PC-3 (cell line): ENCODE measurements around the gene CA10. TPM values are rescaled to one million over a fixed set of nuclear protein-coding genes. Genes with fewer than 3 reads are reported as not detected.

Experiments used
- ATAC-seq: fragments of 200-7000 bp; cut with Tn5 transposase; 2 replicates; pipeline ENCODE4 v1.9.1; 2020; ENCODE audit warnings: mild to moderate bottlenecking, moderate library complexity
- BruUV-seq: library from RNA; stranded (reverse); fragments of 400-500 nt; replicated peaks from 2 replicates; lab custom pipeline; 2021; lab: Mats Ljungman, UMichigan
- CTCF ChIA-PET: fragments of 300-600 bp; sonication (Branson Sonifier 250); formaldehyde crosslinking; loops from one replicate; lab custom pipeline; 2022; ENCODE audit warnings: antibody characterized with exemption; lab: Charles Lee
- POLR2A ChIA-PET: fragments of 300-600 bp; sonication (Branson Sonifier 250); formaldehyde crosslinking; loops from one replicate; lab custom pipeline; 2022; ENCODE audit warnings: antibody characterized with exemption; ENCODE audit not compliant: unreplicated experiment; lab: Charles Lee
- DNase-seq: peaks from one replicate; pipeline ENCODE4 v3.0.0-alpha.2; 2015
- H2AFZ ChIP-seq: fragments of 300-600 bp; sonication (generic); 2 replicates; pipeline ENCODE4 v1.6.0; 2016; ENCODE audit warnings: antibody characterized with exemption, low read length
- H3F3A ChIP-seq: fragments of 300-600 bp; sonication (generic); one replicate; pipeline ENCODE4 v1.6.0; 2017; ENCODE audit warnings: antibody characterized with exemption, low read length, control low read depth, mild to moderate bottlenecking; ENCODE audit not compliant: unreplicated experiment
- H3K27ac ChIP-seq: fragments of 300-600 bp; sonication (generic); 2 replicates; pipeline ENCODE4 v1.5.1; 2016; ENCODE audit warnings: mild to moderate bottlenecking, low read length
- H3K27me3 ChIP-seq: fragments of 300-600 bp; sonication (generic); 2 replicates; pipeline ENCODE4 v1.6.1; 2016; ENCODE audit warnings: low read length, mixed read lengths
- H3K36me3 ChIP-seq: fragments of 300-600 bp; sonication (generic); 2 replicates; pipeline ENCODE4 v1.6.1; 2016; ENCODE audit warnings: low read depth, mixed run types, low read length, mixed read lengths
- H3K4me1 ChIP-seq: fragments of 300-600 bp; sonication (generic); 2 replicates; pipeline ENCODE4 v1.5.1; 2016; ENCODE audit warnings: low read length; ENCODE audit not compliant: insufficient read depth
- H3K4me2 ChIP-seq: fragments of 300-600 bp; sonication (generic); 2 replicates; pipeline ENCODE4 v1.6.0; 2016; ENCODE audit warnings: low read length
- H3K4me3 ChIP-seq: fragments of 300-600 bp; sonication (generic); 2 replicates; pipeline ENCODE4 v1.5.1; 2016; ENCODE audit warnings: mild to moderate bottlenecking, low read length, mixed read lengths
- H3K79me2 ChIP-seq: fragments of 300-600 bp; sonication (generic); 2 replicates; pipeline ENCODE4 v1.6.1; 2017; ENCODE audit warnings: low read length, mixed read lengths
- H3K9ac ChIP-seq: fragments of 300-600 bp; sonication (generic); 2 replicates; pipeline ENCODE4 v1.6.0; 2016; ENCODE audit warnings: mild to moderate bottlenecking, low read length
- H3K9me2 ChIP-seq: fragments of 300-600 bp; sonication (generic); replicated peaks from 2 replicates; pipeline ENCODE4 v1.6.1; 2016; ENCODE audit warnings: mixed run types, low read length, mixed read lengths
- H3K9me3 ChIP-seq: fragments of 300-600 bp; sonication (generic); 2 replicates; pipeline ENCODE4 v1.6.1; 2016; ENCODE audit warnings: low read length, mixed read lengths
- H4K20me1 ChIP-seq: fragments of 300-600 bp; sonication (generic); 2 replicates; pipeline ENCODE4 v1.6.1; 2016; ENCODE audit warnings: low read length, mixed read lengths
- CTCF ChIP-seq: fragments of 300-600 bp; sonication (generic); conservative IDR thresholded peaks from 2 replicates; pipeline ENCODE4 v1.5.1; 2017; ENCODE audit warnings: antibody characterized with exemption, low read depth, mild to moderate bottlenecking, low read length
- EZH2 ChIP-seq: fragments of 300-600 bp; sonication (generic); IDR thresholded peaks from one replicate; pipeline ENCODE4 v1.6.1; 2017; ENCODE audit warnings: antibody characterized with exemption, mild to moderate bottlenecking, low read length; ENCODE audit not compliant: unreplicated experiment
- EZH2phosphoT487 ChIP-seq: fragments of 300-600 bp; sonication (generic); IDR thresholded peaks from 2 replicates; pipeline ENCODE4 v1.6.1; 2018; ENCODE audit warnings: mild to moderate bottlenecking, antibody characterized with exemption, low read length, borderline replicate concordance
- intact Hi-C: fragments of 100-400 bp; cut with micrococcal nuclease; formaldehyde crosslinking; loops from 2 replicates; pipeline ENCODE4 v1.9.0; 2023
- total RNA-seq: library from RNA; depleted of rRNA; stranded (reverse); fragments of >200 nt; gene quantifications from 2 replicates; pipeline ENCODE4 v1.2.3, GENCODE V29; 2014

Gene CA10
- total RNA-seq, 1 experiment from 2014 or later, result not detected

DNA sequence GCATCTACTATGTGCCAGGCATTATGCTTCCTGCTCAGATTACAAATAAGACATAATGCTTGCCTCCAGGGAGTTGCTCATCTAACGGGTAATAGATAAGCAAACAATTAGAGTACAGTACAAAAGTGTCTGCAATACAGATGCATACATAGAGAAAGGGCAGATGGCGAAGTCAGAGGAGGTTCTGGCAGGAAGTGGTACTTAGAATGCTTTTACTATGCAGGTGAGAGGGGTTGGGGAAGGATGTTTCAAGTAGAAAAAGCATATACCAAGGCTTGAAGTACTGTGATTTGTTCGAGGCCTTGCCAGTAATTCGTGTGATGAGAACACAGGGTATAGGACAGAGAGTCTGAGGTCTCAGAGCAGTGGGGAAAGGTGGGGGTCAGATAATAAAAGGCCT lies 548.4 kb downstream of the CA10 start:
- Histone ChIP-seq H3K9me3 (no peaks in the 10 kb centered on the region), H4K20me1 (no peaks in the 10 kb centered on the region), H3K27ac (no peak overlapping the region), H3K79me2 (no peaks in the 10 kb centered on the region), H3K27me3 (peaks cover 16% of the 10 kb centered on the region; the same call in 1 of the 2 replicates), H3K9ac (no peak overlapping the region), H3K4me1 (no peaks in the 10 kb centered on the region), H3K4me3 (no peak overlapping the region), H3K9me2 (no peaks in the 10 kb centered on the region), H3K4me2 (no peak overlapping the region), H3K36me3 (no peaks in the 10 kb centered on the region), H2AFZ (no peak overlapping the region), H3F3A (no peaks in the 10 kb centered on the region)
- CTCF ChIA-PET, result no interaction called here
- DNase-seq, result no peak
- no TSS peak for BruUV-seq
- no peak for ATAC-seq
- intact Hi-C loops, result no loop called here
- POLR2A ChIA-PET, result no interaction called here
- no peak for TF ChIP-seq CTCF
- no peak for TF ChIP-seq EZH2
- no peak for TF ChIP-seq EZH2phosphoT487

DNA sequence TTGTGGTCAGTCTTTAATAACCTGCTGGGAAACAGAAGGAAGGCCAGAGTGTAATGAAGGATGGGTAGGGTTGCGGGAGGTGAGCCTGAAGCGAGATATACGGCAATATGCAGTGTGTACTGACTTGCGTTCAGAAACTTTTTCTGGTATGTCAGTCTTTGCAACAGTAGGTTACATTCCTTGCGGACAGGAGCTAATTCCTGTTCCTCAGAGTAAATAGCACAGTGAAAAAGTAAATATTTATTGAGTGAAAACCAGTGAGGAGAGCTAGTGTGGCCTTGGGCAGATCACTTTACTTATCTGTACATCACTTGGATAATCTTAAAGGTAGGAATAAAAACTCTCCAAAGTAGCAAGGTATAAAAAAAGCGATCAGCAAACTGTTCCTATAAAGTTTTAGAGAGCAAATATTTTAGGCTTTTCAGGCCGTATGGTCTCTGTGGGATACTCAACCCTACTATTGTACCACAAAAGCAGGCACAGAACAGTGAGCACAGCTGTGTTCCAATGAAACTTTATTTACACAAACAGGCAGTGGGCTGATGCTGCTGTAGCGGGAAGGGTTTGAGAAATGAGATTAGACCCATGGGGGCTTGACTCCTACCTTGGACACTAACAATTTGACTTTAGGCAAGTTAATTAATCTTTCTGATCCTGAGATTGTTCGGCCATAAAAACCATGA lies 550.1 kb downstream of the CA10 start:
- H3K9ac ChIP-seq, result no peak overlapping the region
- H3K79me2 ChIP-seq, result no peaks in the 10 kb centered on the region
- peak; percentile 27 for DNase-seq
- H3K4me2 ChIP-seq, result no peak overlapping the region
- no peaks in the 10 kb centered on the region for H3K9me2 ChIP-seq
- BruUV-seq, result no TSS peak
- H3K36me3 ChIP-seq, result no peaks in the 10 kb centered on the region
- peaks cover 21% of the 10 kb centered on the region; the same call in 1 of the 2 replicates for H3K27me3 ChIP-seq
- H2AFZ ChIP-seq, result no peak overlapping the region
- ChIA-PET POLR2A (no interaction called here), CTCF (no interaction called here)
- no peaks in the 10 kb centered on the region for H3K4me1 ChIP-seq
- no peak for TF ChIP-seq EZH2
- no peak for TF ChIP-seq EZH2phosphoT487
- TF ChIP-seq CTCF, result no peak
- intact Hi-C loops, result no loop called here
- H3F3A ChIP-seq, result no peaks in the 10 kb centered on the region
- no peak for ATAC-seq
- no peaks in the 10 kb centered on the region for H4K20me1 ChIP-seq
- no peak overlapping the region for H3K27ac ChIP-seq
- no peaks in the 10 kb centered on the region for H3K9me3 ChIP-seq
- no peak overlapping the region for H3K4me3 ChIP-seq

GRCh38 chr17:51607512-51607911 lies 551.0 kb downstream of the CA10 start:
- H3K79me2 ChIP-seq, result no peaks in the 10 kb centered on the region
- no peaks in the 10 kb centered on the region for H3K36me3 ChIP-seq
- no peaks in the 10 kb centered on the region for H3K4me1 ChIP-seq
- no peak for DNase-seq
- no TSS peak for BruUV-seq
- no peak overlapping the region for H3K9ac ChIP-seq
- ChIA-PET POLR2A (no interaction called here), CTCF (no interaction called here)
- H3K4me3 ChIP-seq, result no peak overlapping the region
- H3K27me3 ChIP-seq, result peaks cover 24% of the 10 kb centered on the region; the same call in 1 of the 2 replicates
- no peaks in the 10 kb centered on the region for H3K9me3 ChIP-seq
- no peak for ATAC-seq
- H3K9me2 ChIP-seq, result no peaks in the 10 kb centered on the region
- H3F3A ChIP-seq, result no peaks in the 10 kb centered on the region
- no peak overlapping the region for H2AFZ ChIP-seq
- H3K4me2 ChIP-seq, result no peak overlapping the region
- TF ChIP-seq CTCF (no peak), EZH2phosphoT487 (no peak), EZH2 (no peak)
- no peaks in the 10 kb centered on the region for H4K20me1 ChIP-seq
- H3K27ac ChIP-seq, result no peak overlapping the region
- intact Hi-C loops, result no loop called here
